Measurements from ENCODE around the gene EME2.
"Not testable (repeated sequence)": the region's sequence is repeated elsewhere in the genome, so short reads cannot be mapped to it uniquely, and the experiment has no call there.

EME2 gene

GRCh38 chr16:1791943-1792812 is 19.6 kb downstream of the EME2 start:
- H3K4me1 ChIP-seq (ENCODE audit: control insufficient read depth, insufficient read depth, low read length) = no peaks in the 10 kb centered on the region
- no peaks in the 10 kb centered on the region for H3K27me3 ChIP-seq (ENCODE audit: control insufficient read depth, insufficient read depth, low read length)

DNA sequence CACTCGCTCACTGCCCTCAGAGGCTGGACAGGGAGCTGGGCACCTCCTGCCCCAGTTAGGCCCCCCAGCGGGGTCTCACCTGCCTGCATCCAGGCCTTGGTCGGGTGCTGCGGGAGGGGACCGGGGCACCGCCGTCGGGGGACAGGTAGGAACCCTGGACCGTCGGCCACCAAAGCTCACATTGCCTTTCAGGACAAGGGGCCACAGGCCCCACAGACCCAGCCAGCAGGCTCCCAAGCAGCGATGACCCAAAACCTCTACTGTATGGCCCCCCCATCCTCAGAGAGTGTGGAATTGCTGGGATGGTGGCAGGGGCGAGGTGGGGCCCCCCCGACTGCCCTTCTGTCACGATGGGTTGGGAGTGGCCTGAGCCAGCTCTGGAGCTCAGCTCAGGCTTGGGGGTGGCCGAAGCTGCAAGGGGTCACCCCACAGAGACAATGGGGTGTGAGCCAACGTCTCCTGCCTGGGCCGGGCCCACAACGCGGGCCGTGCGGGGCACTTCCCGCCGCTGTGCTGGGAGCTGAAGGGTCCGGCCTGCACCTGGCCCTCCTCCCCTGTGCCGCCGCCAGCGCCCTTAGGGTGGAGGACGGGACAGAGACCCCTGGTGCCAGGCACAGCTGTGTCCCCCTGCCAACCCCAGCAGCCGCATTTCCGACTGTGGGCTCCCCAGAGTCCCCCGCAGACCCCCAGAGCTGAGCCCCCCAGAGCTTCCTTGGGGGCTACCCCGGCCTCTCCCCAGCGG is 20.4 kb downstream of the EME2 start:
- H3K36me3 ChIP-seq (ENCODE audit: control insufficient read depth, insufficient read depth, low read length) = peaks cover 28% of the 10 kb centered on the region
- H3K4me1 ChIP-seq (ENCODE audit: control insufficient read depth, insufficient read depth, low read length) = no peaks in the 10 kb centered on the region
- H3K27me3 ChIP-seq (ENCODE audit: control insufficient read depth, insufficient read depth, low read length) = no peaks in the 10 kb centered on the region
- H3K4me3 ChIP-seq (ENCODE audit: low read depth, low read length) = no peak overlapping the region
- no peaks in the 10 kb centered on the region for H3K9me3 ChIP-seq (ENCODE audit: control insufficient read depth, insufficient read depth, low read length)
- no peak overlapping the region for H3K9ac ChIP-seq (ENCODE audit: low read depth, low read length)

More at GRCh38 chr16:1791943-1792812, 19.6 kb downstream of the EME2 start:
- Histone ChIP-seq H3K36me3 (ENCODE audit: control insufficient read depth, insufficient read depth, low read length) (peaks cover 35% of the 10 kb centered on the region), H3K4me3 (ENCODE audit: low read depth, low read length) (no peak overlapping the region), H3K9me3 (ENCODE audit: control insufficient read depth, insufficient read depth, low read length) (no peaks in the 10 kb centered on the region), H3K9ac (ENCODE audit: low read depth, low read length) (no peak overlapping the region)

DNA sequence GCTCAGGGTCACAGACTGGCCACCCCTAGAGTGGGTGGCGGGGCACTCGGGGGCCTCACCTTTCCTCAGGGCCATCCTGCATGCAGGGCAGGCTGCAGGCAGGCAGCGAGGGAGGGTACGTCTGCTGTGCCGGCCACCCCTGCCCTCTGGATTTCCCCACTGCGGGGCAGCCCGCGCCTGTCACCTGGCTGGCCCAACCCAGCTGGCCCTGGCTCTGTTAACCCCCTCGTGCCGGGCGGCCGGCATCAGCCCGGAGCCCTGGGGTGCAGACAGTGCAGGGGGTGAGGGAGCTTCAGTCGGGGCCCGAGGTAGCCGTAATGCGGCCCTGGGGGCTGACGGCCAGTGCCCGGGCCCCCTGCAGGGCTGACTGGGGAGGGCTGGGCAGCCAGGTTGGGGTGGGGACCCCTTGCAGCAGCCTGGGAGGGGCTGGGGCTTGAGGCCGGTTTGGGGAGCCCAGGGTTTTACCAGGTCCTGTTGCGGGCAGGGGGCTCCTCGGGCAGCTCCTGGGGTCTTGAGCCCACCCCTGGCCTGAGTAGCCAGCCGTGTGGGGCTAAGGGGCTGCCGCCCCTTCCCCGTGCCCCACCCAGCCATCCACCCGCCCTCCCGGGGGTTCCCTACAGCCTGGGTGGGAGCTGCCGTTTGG is 21.1 kb downstream of the EME2 start, which contains the start of gene IGFALS:
Gene IGFALS (minus strand): TSS at position 128 of the 643 bp plus-strand sequence. CDS start 53 bp downstream, at position 75.
- H3K36me3 ChIP-seq (ENCODE audit: control insufficient read depth, insufficient read depth, low read length) = peaks cover 21% of the 10 kb centered on the region
- no peaks in the 10 kb centered on the region for H3K27me3 ChIP-seq (ENCODE audit: control insufficient read depth, insufficient read depth, low read length)
- no peak within 1 kb of the TSS for H3K4me3 ChIP-seq (ENCODE audit: low read depth, low read length)
- no peaks in the 10 kb centered on the region for H3K9me3 ChIP-seq (ENCODE audit: control insufficient read depth, insufficient read depth, low read length)
- no peaks in the 10 kb centered on the region for H3K4me1 ChIP-seq (ENCODE audit: control insufficient read depth, insufficient read depth, low read length)
- H3K9ac ChIP-seq (ENCODE audit: low read depth, low read length) = no peak within 1 kb of the TSS

- H3K27me3 ChIP-seq (ENCODE audit: control insufficient read depth, insufficient read depth, low read length) = no peaks in the 10 kb centered on the region
- no peaks in the 10 kb centered on the region for H3K9me3 ChIP-seq (ENCODE audit: control insufficient read depth, insufficient read depth, low read length)
- no peak overlapping the region for H3K9ac ChIP-seq (ENCODE audit: low read depth, low read length)
- H3K36me3 ChIP-seq (ENCODE audit: control insufficient read depth, insufficient read depth, low read length) = peaks cover 16% of the 10 kb centered on the region
- H3K4me3 ChIP-seq (ENCODE audit: low read depth, low read length) = no peak overlapping the region
- no peaks in the 10 kb centered on the region for H3K4me1 ChIP-seq (ENCODE audit: control insufficient read depth, insufficient read depth, low read length)
Observed at GRCh38 chr16:1794221-1794871, 21.7 kb downstream of the EME2 start.

GRCh38 chr16:1794908-1795666 is 22.5 kb downstream of the EME2 start:
- no peak overlapping the region for H3K4me3 ChIP-seq (ENCODE audit: low read depth, low read length)
- no peaks in the 10 kb centered on the region for H3K9me3 ChIP-seq (ENCODE audit: control insufficient read depth, insufficient read depth, low read length)
- H3K36me3 ChIP-seq (ENCODE audit: control insufficient read depth, insufficient read depth, low read length) = peaks cover 11% of the 10 kb centered on the region
- H3K9ac ChIP-seq (ENCODE audit: low read depth, low read length) = no peak overlapping the region
- H3K4me1 ChIP-seq (ENCODE audit: control insufficient read depth, insufficient read depth, low read length) = no peaks in the 10 kb centered on the region
- H3K27me3 ChIP-seq (ENCODE audit: control insufficient read depth, insufficient read depth, low read length) = no peaks in the 10 kb centered on the region

DNA sequence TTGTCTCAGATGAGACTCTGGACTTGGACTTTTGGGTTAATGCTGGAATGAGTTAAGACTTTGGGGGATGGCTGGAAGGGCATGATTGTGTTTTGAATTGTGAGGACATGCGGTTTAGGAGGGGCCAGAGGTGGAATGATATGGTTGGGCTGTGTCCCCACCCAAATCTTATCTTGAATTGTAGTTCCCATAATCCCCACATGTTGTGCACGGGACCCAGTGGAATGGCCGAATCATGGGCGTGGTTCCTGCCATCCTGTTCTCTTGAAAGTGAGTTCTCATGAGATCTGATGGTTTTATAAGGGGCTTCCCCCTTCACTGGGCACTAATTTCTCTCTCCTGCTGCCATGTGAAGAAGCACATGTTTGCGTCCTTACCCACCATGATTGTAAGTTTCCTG is 26.7 kb downstream of the EME2 start:
- not testable (repeated sequence) for H3K4me1 ChIP-seq (ENCODE audit: control insufficient read depth, insufficient read depth, low read length); H3K27me3 ChIP-seq (ENCODE audit: control insufficient read depth, insufficient read depth, low read length); H3K36me3 ChIP-seq (ENCODE audit: control insufficient read depth, insufficient read depth, low read length); H3K9ac ChIP-seq (ENCODE audit: low read depth, low read length); H3K4me3 ChIP-seq (ENCODE audit: low read depth, low read length); H3K9me3 ChIP-seq (ENCODE audit: control insufficient read depth, insufficient read depth, low read length)

DNA sequence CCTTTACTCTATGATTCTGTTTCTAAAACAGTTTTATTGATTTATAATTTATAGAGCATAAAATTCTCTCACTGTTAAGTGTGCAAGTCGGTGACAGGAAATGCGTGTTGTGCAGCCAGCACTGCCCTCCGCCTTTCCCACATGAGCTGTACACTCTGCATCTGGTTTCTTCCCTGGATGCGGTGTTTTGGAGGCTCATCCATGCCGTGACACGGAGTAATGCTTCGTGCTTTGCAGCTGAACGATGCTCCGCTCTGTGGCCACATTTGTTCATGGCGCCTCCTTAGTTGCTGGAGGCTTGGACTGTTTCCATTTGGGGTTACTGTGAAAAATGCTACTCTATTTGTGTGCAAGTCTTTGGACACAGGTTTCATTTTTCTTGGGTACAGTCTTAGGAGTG is 28.1 kb downstream of the EME2 start:
- no peaks in the 10 kb centered on the region for H3K27me3 ChIP-seq (ENCODE audit: control insufficient read depth, insufficient read depth, low read length)
- no peak overlapping the region for H3K9ac ChIP-seq (ENCODE audit: low read depth, low read length)
- H3K4me1 ChIP-seq (ENCODE audit: control insufficient read depth, insufficient read depth, low read length) = no peaks in the 10 kb centered on the region
- no peaks in the 10 kb centered on the region for H3K36me3 ChIP-seq (ENCODE audit: control insufficient read depth, insufficient read depth, low read length)
- no peaks in the 10 kb centered on the region for H3K9me3 ChIP-seq (ENCODE audit: control insufficient read depth, insufficient read depth, low read length)
- H3K4me3 ChIP-seq (ENCODE audit: low read depth, low read length) = no peak overlapping the region

DNA sequence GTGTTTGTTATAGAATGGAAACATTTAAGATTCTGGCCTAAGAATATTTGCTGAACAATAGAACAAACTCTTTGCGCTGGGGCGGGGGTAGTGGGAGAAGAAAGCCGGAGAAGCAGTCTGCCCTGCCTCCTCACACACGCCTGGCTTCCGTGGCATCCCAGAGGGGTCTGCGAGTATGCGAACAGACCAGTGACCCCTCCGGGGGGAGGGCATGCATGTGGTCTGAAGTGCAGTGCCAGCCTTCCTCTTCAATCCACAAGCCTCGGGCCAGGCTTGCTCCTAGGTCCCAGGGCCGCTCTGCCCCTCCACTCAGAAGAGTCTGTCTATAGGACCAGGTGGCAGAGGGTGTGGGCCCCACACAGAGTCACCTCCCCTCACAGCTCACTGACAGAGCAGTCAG is 35.0 kb downstream of the EME2 start:
- Histone ChIP-seq H3K27me3 (ENCODE audit: control insufficient read depth, insufficient read depth, low read length) (no peaks in the 10 kb centered on the region), H3K9ac (ENCODE audit: low read depth, low read length) (no peak overlapping the region), H3K4me3 (ENCODE audit: low read depth, low read length) (no peak overlapping the region), H3K4me1 (ENCODE audit: control insufficient read depth, insufficient read depth, low read length) (no peaks in the 10 kb centered on the region), H3K36me3 (ENCODE audit: control insufficient read depth, insufficient read depth, low read length) (peaks cover 5% of the 10 kb centered on the region), H3K9me3 (ENCODE audit: control insufficient read depth, insufficient read depth, low read length) (no peaks in the 10 kb centered on the region)

- peaks cover 5% of the 10 kb centered on the region for H3K36me3 ChIP-seq (ENCODE audit: control insufficient read depth, insufficient read depth, low read length)
- H3K4me1 ChIP-seq (ENCODE audit: control insufficient read depth, insufficient read depth, low read length) = no peaks in the 10 kb centered on the region
- no peak overlapping the region for H3K9ac ChIP-seq (ENCODE audit: low read depth, low read length)
- H3K9me3 ChIP-seq (ENCODE audit: control insufficient read depth, insufficient read depth, low read length) = no peaks in the 10 kb centered on the region
- H3K27me3 ChIP-seq (ENCODE audit: control insufficient read depth, insufficient read depth, low read length) = no peaks in the 10 kb centered on the region
- no peak overlapping the region for H3K4me3 ChIP-seq (ENCODE audit: low read depth, low read length)
Observed at GRCh38 chr16:1808691-1809090, 36.1 kb downstream of the EME2 start.

DNA sequence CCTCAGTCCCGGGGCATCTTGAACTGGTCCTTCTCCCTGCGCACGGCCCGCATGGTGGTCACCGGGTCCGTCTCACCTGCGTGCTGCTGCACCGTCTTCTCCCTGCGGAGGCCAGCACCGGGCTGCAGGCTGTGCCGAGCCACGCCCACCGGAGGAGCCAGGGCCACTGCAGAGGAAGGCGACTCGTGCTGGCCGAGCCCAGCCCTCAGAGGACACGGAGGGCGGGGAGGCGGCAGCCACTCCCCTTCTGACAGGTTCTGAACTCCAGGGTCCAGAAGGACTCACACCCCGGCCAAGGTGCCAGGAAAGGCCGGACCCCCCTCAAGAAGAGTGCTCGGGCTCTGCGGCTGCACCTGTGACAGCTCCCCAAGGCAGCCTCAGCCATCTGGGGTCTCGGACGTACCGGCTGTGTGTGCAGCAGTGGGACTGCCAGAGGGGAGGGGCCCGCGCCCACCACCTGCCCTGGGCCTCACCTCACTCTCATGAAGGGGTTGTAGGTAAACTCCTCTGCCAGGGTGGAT is 36.7 kb downstream of the EME2 start:
- Histone ChIP-seq H3K9me3 (ENCODE audit: control insufficient read depth, insufficient read depth, low read length) (no peaks in the 10 kb centered on the region), H3K9ac (ENCODE audit: low read depth, low read length) (no peak overlapping the region), H3K4me3 (ENCODE audit: low read depth, low read length) (no peak overlapping the region), H3K27me3 (ENCODE audit: control insufficient read depth, insufficient read depth, low read length) (no peaks in the 10 kb centered on the region), H3K36me3 (ENCODE audit: control insufficient read depth, insufficient read depth, low read length) (peaks cover 5% of the 10 kb centered on the region), H3K4me1 (ENCODE audit: control insufficient read depth, insufficient read depth, low read length) (no peaks in the 10 kb centered on the region)

- Histone ChIP-seq H3K4me1 (ENCODE audit: control insufficient read depth, insufficient read depth, low read length) (no peaks in the 10 kb centered on the region), H3K4me3 (ENCODE audit: low read depth, low read length) (no peak overlapping the region), H3K27me3 (ENCODE audit: control insufficient read depth, insufficient read depth, low read length) (no peaks in the 10 kb centered on the region), H3K36me3 (ENCODE audit: control insufficient read depth, insufficient read depth, low read length) (peaks cover 5% of the 10 kb centered on the region), H3K9me3 (ENCODE audit: control insufficient read depth, insufficient read depth, low read length) (no peaks in the 10 kb centered on the region), H3K9ac (ENCODE audit: low read depth, low read length) (no peak overlapping the region)
Observed at GRCh38 chr16:1810106-1810505, 37.5 kb downstream of the EME2 start.

Measured in iPS-15b (cell line).